GM12878 (cell line): ENCODE measurements around the gene RGS14.

Experiments
- CEBPZ ChIP-seq: fragments of 150-350 bp; IDR thresholded peaks from 2 replicates; pipeline ENCODE4 v1.6.1; 2016; ENCODE audit warnings: low read depth, low read length
- CTCF ChIP-seq, 3 experiments: IDR thresholded peaks in 2 of 3; conservative IDR thresholded peaks in 1 of 3; 2 replicates each; pipeline ENCODE4 v1.5.1; 2011; ENCODE audit warnings: low read depth in 3 of 3, low read length in 3 of 3, mild to moderate bottlenecking in 3 of 3, control low read depth in 2 of 3, moderate library complexity in 2 of 3, inconsistent platforms in 1 of 3, mixed read lengths in 1 of 3; ENCODE audit not compliant: control insufficient read depth in 2 of 3, insufficient read depth in 1 of 3; ENCODE audit errors: extremely low read depth in 1 of 3
- EZH2 ChIP-seq: IDR thresholded peaks from 2 replicates; pipeline ENCODE4 v1.6.1; 2012; ENCODE audit warnings: low read depth, mild to moderate bottlenecking, control low read depth, inconsistent platforms, low read length, borderline replicate concordance; ENCODE audit not compliant: control insufficient read depth
- POLR2A ChIP-seq: IDR thresholded peaks from 2 replicates; pipeline ENCODE4 v1.6.1; 2011; ENCODE audit warnings: low read depth, mild to moderate bottlenecking, low read length

- TF ChIP-seq EZH2: no peak
- no peak for TF ChIP-seq CEBPZ
- no peak for TF ChIP-seq CTCF (IDR thresholded peaks at IDR 0.05 in 2 of 3, conservative IDR thresholded peaks at IDR 0.05 in 1 of 3; ENCODE audit: control insufficient read depth in 2 of 3, extremely low read depth in 1 of 3, insufficient read depth in 1 of 3, low read depth in 3 of 3, low read length in 3 of 3)
- no peak for TF ChIP-seq POLR2A
Observed at GRCh38 chr5:177354711-177355110, 3.0 kb upstream of the RGS14 start.
